Nephron progenitor cell (in vitro differentiated cells): ENCODE results near the gene GMPR.

ENCODE experiments used
- DNase-seq: peaks from one replicate; pipeline ENCODE4 v3.0.0; 2021
- H3K27ac Mint-ChIP-seq: 2 replicates; pipeline ENCODE4 v1.8.0; 2021; ENCODE audit warnings: mild to moderate bottlenecking, moderate library complexity, mixed read lengths
- H3K27me3 Mint-ChIP-seq: 2 replicates; pipeline ENCODE4 v1.8.0; 2021; ENCODE audit warnings: mild to moderate bottlenecking, low read depth, mixed read lengths; ENCODE audit not compliant: poor library complexity
- H3K36me3 Mint-ChIP-seq: 2 replicates; pipeline ENCODE4 v1.8.0; 2021; ENCODE audit warnings: low read depth, mixed read lengths
- H3K4me1 Mint-ChIP-seq: 2 replicates; pipeline ENCODE4 v1.8.0; 2021; ENCODE audit warnings: mixed read lengths
- H3K4me3 Mint-ChIP-seq: 2 replicates; pipeline ENCODE4 v1.8.0; 2021; ENCODE audit warnings: mild to moderate bottlenecking, moderate library complexity, mixed read lengths
- H3K9me3 Mint-ChIP-seq: 2 replicates; pipeline ENCODE4 v1.8.0; 2021; ENCODE audit warnings: mild to moderate bottlenecking, moderate library complexity, mixed read lengths
- TF ChIP-seq, protein P1 (sequence below): fragments of 200-600 bp; sonication (generic); IDR thresholded peaks from 2 replicates; pipeline ENCODE4 v1.5.0; 2021; ENCODE audit warnings: antibody characterized with exemption

Gene GMPR

DNA sequence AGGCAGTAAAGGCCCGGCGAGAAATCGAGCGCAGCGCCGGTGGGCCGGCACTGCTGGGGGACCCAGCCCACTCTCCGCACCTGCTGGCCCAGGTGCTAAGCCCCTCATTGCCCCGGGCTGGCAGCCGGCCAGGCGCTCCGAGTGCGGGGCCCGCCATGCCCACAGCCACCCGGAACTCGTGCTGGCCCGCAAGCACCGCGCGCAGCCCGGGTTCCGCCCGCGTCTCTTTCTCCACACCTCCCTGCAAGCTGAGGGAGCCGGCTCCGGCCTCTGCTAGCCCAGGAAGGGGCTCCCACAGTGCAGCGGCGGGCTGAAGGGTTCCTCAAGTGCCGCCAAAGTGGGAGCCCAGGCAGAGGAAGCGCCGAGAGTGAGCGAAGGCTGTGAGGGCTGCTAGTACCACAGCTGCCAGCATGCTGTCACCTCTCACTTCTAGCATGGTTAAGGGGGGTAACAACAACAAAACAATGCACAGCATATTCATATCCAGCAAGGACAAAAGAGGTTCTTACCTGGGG lies 11.3 kb upstream of the GMPR start:
- TF ChIP-seq, protein P1, sequence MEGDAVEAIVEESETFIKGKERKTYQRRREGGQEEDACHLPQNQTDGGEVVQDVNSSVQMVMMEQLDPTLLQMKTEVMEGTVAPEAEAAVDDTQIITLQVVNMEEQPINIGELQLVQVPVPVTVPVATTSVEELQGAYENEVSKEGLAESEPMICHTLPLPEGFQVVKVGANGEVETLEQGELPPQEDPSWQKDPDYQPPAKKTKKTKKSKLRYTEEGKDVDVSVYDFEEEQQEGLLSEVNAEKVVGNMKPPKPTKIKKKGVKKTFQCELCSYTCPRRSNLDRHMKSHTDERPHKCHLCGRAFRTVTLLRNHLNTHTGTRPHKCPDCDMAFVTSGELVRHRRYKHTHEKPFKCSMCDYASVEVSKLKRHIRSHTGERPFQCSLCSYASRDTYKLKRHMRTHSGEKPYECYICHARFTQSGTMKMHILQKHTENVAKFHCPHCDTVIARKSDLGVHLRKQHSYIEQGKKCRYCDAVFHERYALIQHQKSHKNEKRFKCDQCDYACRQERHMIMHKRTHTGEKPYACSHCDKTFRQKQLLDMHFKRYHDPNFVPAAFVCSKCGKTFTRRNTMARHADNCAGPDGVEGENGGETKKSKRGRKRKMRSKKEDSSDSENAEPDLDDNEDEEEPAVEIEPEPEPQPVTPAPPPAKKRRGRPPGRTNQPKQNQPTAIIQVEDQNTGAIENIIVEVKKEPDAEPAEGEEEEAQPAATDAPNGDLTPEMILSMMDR = no peak
- H3K27me3 Mint-ChIP-seq = peaks cover 5% of the 10 kb centered on the region
- H3K36me3 Mint-ChIP-seq = no peaks in the 10 kb centered on the region
- no peaks in the 10 kb centered on the region for H3K9me3 Mint-ChIP-seq
- peaks cover 27% of the 10 kb centered on the region for H3K4me1 Mint-ChIP-seq
- no peak overlapping the region for H3K4me3 Mint-ChIP-seq
- no peak overlapping the region for H3K27ac Mint-ChIP-seq
- DNase-seq = no peak

DNA sequence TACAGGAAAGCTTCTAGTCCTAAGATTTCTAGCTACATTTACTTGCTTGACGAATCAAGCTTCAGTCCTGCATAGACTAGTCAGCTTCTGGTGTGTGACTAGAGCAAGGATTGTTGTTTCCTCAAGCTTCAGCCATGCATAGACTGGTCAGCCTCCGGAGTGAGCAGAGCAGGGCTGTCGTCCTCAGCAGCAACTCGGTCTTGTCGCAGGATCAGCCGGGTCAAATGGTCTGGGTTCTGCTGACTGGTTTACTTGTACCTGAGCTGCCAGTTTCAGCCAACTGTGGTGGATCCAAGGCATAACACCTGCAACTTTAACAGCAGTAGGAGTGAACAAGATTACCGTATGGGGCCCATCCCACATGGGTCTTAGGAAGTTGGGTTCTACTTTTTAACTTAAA lies 10.8 kb upstream of the GMPR start:
- Mint-ChIP-seq H3K4me1 (peaks cover 25% of the 10 kb centered on the region), H3K27me3 (peaks cover 3% of the 10 kb centered on the region), H3K36me3 (no peaks in the 10 kb centered on the region), H3K4me3 (peak overlapping the region; percentile 33), H3K9me3 (no peaks in the 10 kb centered on the region), H3K27ac (no peak overlapping the region)
- TF ChIP-seq, protein P1 = no peak
- no peak for DNase-seq

DNA sequence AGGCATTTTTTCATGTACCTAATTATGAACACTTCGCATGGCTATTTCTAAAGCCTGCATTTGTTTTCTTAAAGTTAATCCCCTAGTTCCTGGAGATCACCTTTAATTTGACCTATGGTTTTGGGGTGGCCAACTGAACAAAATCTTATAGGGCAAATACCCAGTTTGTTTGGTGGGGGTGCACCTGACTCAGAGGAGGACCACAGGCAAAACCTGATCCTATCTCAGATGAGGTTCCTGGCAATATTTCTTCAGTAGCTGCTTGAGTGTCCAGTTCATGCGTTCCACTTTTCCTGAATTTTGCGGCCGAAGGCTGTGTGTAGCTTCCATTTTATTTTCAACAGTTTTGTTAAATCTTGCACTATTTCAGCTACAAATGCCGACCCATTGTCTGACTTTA lies 10.3 kb upstream of the GMPR start:
- DNase-seq = no peak
- TF ChIP-seq, protein P1 = no peak
- H3K27ac Mint-ChIP-seq = no peak overlapping the region
- H3K4me1 Mint-ChIP-seq = peaks cover 21% of the 10 kb centered on the region
- no peaks in the 10 kb centered on the region for H3K27me3 Mint-ChIP-seq
- no peaks in the 10 kb centered on the region for H3K36me3 Mint-ChIP-seq
- no peaks in the 10 kb centered on the region for H3K9me3 Mint-ChIP-seq
- H3K4me3 Mint-ChIP-seq = no peak overlapping the region

DNA sequence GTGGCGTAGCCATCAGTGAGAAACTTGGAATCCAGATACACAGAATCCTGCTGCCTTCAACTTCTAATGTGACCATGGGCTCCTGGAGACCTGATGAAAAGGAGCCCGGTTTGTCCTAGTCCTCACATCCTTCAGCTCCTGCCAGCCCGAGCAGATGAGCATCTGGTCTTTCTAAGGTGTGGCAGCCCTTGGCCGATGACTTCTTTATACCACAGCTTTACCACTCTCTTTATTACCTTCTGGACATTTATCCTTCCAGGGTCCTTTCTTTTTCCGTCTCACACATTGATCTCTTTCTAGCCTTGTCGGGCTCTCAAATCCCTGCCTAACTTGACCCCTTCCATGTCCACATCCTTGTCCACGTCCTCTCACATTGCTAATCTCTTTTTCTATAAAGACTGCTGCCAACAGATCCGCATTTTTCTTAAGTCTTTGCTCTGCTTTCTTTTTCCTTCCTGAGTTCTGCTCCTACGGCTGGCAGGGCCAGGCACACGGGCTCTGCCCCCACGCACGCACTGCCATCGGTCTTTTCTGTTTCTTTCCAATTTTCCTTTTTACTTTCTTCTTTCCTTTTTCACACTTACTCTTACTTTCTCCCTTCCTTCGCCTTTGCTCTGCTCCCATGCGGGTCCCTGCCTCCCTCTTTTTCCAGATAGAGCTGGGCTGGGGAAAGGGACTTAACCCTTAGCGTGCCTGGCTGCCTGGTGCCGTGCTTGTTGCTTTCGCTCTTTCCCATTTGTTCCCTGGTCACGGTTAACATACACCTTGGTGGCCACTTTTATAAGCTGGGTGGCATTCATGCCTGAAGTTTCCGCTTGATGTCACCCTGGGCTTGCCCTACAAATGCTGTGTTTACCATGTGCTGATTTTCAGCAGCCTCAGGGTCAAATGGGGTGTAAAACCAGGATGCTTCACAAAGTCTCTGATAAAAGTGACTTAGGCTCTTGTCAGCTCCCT lies 9.4 kb upstream of the GMPR start:
- TF ChIP-seq, protein P1 = no peak
- Mint-ChIP-seq H3K9me3 (peaks cover 2% of the 10 kb centered on the region), H3K27ac (no peak overlapping the region), H3K27me3 (no peaks in the 10 kb centered on the region), H3K4me1 (peaks cover 11% of the 10 kb centered on the region), H3K36me3 (no peaks in the 10 kb centered on the region), H3K4me3 (no peak overlapping the region)
- DNase-seq = peak; percentile 26

DNA sequence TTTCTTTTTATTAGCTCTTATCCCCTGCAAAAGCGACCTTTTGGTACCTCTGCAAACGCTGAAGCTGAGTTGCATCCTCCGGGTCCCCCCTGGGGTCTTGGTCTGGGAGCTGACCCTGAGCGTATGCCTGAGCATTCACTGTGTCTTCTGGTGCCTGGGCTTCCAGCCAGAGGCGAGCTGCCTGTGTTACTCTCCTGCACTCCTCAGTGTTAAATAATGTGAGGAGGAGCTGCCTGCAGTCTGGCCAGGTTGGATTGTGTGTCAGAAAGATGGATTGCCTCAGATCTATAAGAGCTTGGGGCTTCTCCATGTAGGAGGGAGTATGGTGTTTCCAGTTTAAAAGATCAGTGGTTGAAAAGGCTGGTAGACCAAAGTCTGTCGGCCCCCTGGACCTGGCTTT lies 8.7 kb upstream of the GMPR start:
- peaks cover 2% of the 10 kb centered on the region for H3K27me3 Mint-ChIP-seq

More for the DNA sequence above, 8.7 kb upstream of the GMPR start:
- Mint-ChIP-seq H3K36me3 (no peaks in the 10 kb centered on the region), H3K4me1 (peaks cover 5% of the 10 kb centered on the region), H3K9me3 (peaks cover 4% of the 10 kb centered on the region), H3K4me3 (no peak overlapping the region), H3K27ac (no peak overlapping the region)
- peak; percentile 20 for DNase-seq
- TF ChIP-seq, protein P1 = no peak
